ENCODE measurements around the gene GIPC3. TPM values are rescaled to one million over a fixed set of nuclear protein-coding genes. Genes with fewer than 3 reads are reported as not detected.

The GIPC3 gene
- polyA plus RNA-seq, 2 of the 4 experiments (the other 2 are of a cell fraction), result 0.05 to 0.12 TPM

GRCh38 chr19:3589949-3590348 lies 4.7 kb downstream of the GIPC3 start:
- no peak overlapping the region for H3K4me2 ChIP-seq
- H3K4me3 ChIP-seq, result no peak overlapping the region
- DNase-seq (ENCODE audit: low read depth in 1 of 2, low spot score in 1 of 2) (no peak), FAIRE-seq (no peak), ATAC-seq (no peak)
- no peak overlapping the region for H3K27ac ChIP-seq
- CTCF ChIA-PET, result interaction anchor here (1.8 kb wide), 1 partner anchor 11 kb away, joined by 4 read pairs; no protein-coding TSS in a partner anchor
- peaks cover 11% of the 10 kb centered on the region; the same call in 1 of the 3 replicates for H3K4me1 ChIP-seq
- peaks cover 8% of the 10 kb centered on the region; the same call in 2 of the 3 replicates for H3K9me3 ChIP-seq
- POLR2A ChIA-PET, result no interaction called here
- no peak for TF ChIP-seq ELK1 (IDR thresholded peaks at IDR 0.05; ENCODE audit: low read depth, low read length)
- no peak for TF ChIP-seq ZNF302 (CRISPR knock-in tag; IDR thresholded peaks at IDR 0.05)
- no peak for TF ChIP-seq HES2 (IDR thresholded peaks at IDR 0.05)
- no peak for TF ChIP-seq NFE2L2 (conservative IDR thresholded peaks at IDR 0.05; ENCODE audit: low read length)
- TF ChIP-seq E2F6 (IDR thresholded peaks at IDR 0.05; ENCODE audit: borderline replicate concordance, low read depth), result no peak
- no peak for TF ChIP-seq USF2 (IDR thresholded peaks at IDR 0.05)
- TF ChIP-seq EHMT2 (IDR thresholded peaks at IDR 0.05; ENCODE audit: low read depth), result no peak
- TF ChIP-seq FOSB (CRISPR knock-in tag; IDR thresholded peaks at IDR 0.05), result no peak
- TF ChIP-seq RCOR1 (IDR thresholded peaks at IDR 0.05; ENCODE audit: low read depth, low read length), result no peak
- TF ChIP-seq HEYL (CRISPR knock-in tag; IDR thresholded peaks at IDR 0.05), result no peak
- no peak for TF ChIP-seq POLR2A (IDR thresholded peaks at IDR 0.05; ENCODE audit: low read length)
- no peak for TF ChIP-seq EP300 (IDR thresholded peaks at IDR 0.05)
- TF ChIP-seq ESRRA (IDR thresholded peaks at IDR 0.05; ENCODE audit: borderline replicate concordance, low read length), result no peak
- no peak for TF ChIP-seq RARB (CRISPR knock-in tag; IDR thresholded peaks at IDR 0.05)
- TF ChIP-seq SREBF2 (IDR thresholded peaks at IDR 0.05), result no peak
- no peak for TF ChIP-seq ZFP36 (IDR thresholded peaks at IDR 0.05; ENCODE audit: borderline replicate concordance, partially characterized antibody)
- TF ChIP-seq CHD2 (IDR thresholded peaks at IDR 0.05; ENCODE audit: low read length, partially characterized antibody), result no peak
- no peak for TF ChIP-seq CEBPB (IDR thresholded peaks at IDR 0.05)
- WGBS (ENCODE audit: missing lambda C conversion rate), result 84% methylated on average over 18 of the region's 22 CpGs

- no peak overlapping the region for H3K4me2 ChIP-seq
- no peak for FAIRE-seq
- no peak for ATAC-seq
- CTCF ChIA-PET, result interaction anchor here (0.5 to 1.8 kb wide), 8 partner anchors 9 to 380 kb away, joined by 3 to 4 read pairs (median 4); no protein-coding TSS in a partner anchor
- H3K9me3 ChIP-seq, result peaks cover 8% of the 10 kb centered on the region; the same call in 2 of the 3 replicates
- no peak overlapping the region for H3K27ac ChIP-seq
- WGBS (ENCODE audit: missing lambda C conversion rate), result 28% methylated on average over 4 of the region's 8 CpGs
- H3K4me3 ChIP-seq, result no peak overlapping the region
- H3K4me1 ChIP-seq, result peaks cover 7% of the 10 kb centered on the region; the same call in 1 of the 3 replicates
- TF ChIP-seq USF2 (IDR thresholded peaks at IDR 0.05) (no peak), TP53 (CRISPR knock-in tag; IDR thresholded peaks at IDR 0.05) (no peak), JUN (IDR thresholded peaks at IDR 0.05) (no peak), RARB (CRISPR knock-in tag; IDR thresholded peaks at IDR 0.05) (no peak), HES2 (IDR thresholded peaks at IDR 0.05) (no peak), RCOR1 (IDR thresholded peaks at IDR 0.05; ENCODE audit: low read depth, low read length) (no peak), RNF2 (IDR thresholded peaks at IDR 0.05; ENCODE audit: borderline replicate concordance, low read depth) (no peak), EHF (CRISPR knock-in tag; IDR thresholded peaks at IDR 0.05) (no peak), ZC3H11A (IDR thresholded peaks at IDR 0.05) (no peak), TFCP2L1 (CRISPR knock-in tag; IDR thresholded peaks at IDR 0.05) (no peak), CBX8 (IDR thresholded peaks at IDR 0.05) (no peak), MYC (IDR thresholded peaks at IDR 0.05; ENCODE audit: borderline replicate concordance, low read length) (no peak)
- DNase-seq (ENCODE audit: low read depth in 1 of 2, low spot score in 1 of 2), result no peak
- POLR2A ChIA-PET, result no interaction called here
Measured at GRCh38 chr19:3590991-3591659, 5.8 kb downstream of the GIPC3 start.
